Stimulated activated CD8-positive, alpha-beta memory T cell treated with anti-CD3 and anti-CD28 coated beads, Interleukin-2, amount 100 ng/mL, for 48 hours (primary cell): ENCODE measurements around the gene HDDC3.

Experiments used
- DNase-seq, 2 donors: peaks; one replicate each; pipeline ENCODE4 v3.0.0-alpha.2; 2020; ENCODE audit warnings: low read depth in 2 of 2

The HDDC3 gene

DNA sequence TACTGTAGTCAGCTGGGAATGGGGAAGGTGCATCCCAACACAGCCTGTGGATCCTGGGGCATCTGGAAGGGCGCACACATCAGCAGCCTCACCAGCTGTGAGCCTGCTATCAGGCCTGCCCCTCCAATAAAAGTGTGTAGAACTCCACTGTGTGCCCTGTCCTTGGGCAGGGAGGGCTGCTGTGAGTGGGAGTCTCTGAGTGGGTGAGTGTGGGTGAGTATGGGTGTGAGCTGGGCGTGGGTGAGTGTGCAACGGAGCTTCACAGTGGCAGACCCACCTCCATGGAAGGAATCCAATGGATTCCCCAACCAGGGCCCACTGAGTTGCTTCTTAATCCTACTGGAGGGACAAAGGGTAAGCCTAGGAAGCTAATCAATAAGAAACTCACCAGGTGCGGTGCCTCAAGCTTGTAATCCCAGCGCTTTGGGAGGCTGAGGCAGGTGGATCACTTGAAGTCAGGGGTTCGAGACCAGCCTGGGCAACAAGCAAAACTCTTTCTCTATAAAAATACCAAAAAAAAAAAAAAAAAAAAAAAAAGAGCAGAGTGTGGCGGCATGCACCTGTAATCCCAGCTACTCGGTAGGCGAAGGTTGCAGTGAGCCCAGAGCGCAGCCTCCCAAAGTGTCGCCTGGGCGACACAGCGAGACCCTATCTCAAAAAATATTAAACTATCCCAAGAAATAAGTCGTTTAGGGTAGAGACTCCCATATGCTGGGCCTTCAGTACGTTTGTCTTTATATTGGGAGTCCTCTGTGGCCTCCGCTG is 21.8 kb upstream of the HDDC3 start:
- DNase-seq = no peak

DNA sequence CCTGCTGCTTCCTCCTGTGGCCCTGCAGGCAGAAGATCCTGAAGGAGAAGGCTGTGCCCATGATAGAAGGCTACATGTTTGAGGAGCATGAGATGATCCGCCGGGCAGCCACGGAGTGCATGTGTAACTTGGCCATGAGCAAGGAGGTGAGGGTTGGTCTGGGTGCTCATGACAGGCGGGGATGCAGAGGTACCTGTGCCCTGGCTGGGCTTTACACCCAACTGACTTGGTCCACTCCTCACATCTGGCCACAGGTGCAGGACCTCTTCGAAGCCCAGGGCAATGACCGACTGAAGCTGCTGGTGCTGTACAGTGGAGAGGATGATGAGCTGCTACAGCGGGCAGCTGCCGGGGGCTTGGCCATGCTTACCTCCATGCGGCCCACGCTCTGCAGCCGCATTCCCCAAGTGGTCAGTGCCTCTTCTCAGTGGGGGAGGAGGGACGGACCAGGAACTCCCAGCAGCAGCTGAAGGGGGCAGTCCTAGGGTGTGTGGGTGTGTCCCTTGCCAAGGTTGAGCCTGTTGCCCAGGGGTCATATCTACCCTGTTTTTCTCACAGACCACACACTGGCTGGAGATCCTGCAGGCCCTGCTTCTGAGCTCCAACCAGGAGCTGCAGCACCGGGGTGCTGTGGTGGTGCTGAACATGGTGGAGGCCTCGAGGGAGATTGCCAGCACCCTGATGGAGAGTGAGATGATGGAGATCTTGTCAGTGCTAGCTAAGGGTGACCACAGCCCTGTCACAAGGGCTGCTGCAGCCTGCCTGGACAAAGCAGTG is 20.7 kb upstream of the HDDC3 start:
- DNase-seq = no peak

DNA sequence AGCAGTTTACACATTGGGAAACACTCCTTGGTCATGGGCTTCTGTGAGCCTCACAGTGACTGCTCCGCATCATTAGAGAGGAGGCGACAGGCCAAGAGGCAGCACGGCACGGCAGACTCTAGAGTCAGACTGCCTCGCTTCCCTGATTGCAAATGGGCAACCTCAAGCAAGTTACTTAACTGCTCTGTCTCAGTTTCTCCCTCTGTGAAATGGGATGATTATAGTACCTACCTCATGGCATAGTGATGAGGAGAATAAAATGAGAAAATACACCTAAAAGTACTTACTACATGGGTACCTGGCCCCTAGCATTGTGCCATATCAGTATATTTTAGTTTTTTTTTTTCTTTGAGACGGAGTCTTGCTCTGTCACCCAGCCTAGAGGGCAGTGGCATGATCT is 18.3 kb upstream of the HDDC3 start:
- no peak for DNase-seq

DNA sequence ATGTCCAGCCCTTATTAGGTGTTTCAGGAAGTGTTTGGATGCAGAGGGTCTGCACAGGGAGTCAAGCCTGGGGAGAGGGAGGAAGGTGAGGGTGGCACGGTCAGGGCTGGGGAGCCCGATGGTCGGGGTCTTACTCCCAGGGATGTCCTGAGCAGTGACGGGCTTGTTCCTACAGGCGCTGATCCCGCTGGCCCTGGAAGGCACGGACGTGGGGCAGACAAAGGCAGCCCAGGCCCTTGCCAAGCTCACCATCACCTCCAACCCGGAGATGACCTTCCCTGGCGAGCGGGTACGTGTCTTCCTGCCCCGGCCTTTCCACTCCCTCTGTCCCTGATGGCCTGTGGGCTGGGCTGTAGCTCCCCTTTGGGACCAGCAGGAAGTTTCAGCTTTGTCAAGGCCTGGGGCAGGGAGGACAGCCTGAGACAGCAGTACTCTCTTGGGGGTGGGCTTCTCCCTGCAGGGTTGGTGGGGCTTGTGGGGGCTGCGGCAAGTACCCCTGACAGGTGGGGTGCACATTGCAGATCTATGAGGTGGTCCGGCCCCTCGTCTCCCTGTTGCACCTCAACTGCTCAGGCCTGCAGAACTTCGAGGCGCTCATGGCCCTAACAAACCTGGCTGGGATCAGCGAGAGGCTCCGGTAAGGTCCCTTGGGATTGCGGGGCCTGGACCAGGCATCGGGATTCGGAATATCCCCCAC is 17.8 kb upstream of the HDDC3 start:
- no peak for DNase-seq

DNA sequence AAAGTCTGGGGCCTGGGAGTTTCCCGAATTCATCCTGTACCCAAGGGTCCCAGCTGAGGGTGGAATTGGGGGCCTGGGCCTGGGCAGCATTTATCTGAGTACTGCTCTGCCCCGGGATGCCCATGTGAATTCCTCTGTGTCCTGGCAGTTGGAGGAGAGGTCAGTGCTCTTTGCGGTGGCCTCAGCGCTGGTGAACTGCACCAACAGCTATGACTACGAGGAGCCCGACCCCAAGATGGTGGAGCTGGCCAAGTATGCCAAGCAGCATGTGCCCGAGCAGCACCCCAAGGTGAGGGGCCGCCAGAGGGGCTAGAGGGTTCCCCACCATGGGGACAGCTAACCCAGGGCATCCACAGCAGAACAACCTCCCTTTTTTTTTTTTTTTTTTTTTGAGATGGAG is 16.2 kb upstream of the HDDC3 start:
- no peak for DNase-seq

DNA sequence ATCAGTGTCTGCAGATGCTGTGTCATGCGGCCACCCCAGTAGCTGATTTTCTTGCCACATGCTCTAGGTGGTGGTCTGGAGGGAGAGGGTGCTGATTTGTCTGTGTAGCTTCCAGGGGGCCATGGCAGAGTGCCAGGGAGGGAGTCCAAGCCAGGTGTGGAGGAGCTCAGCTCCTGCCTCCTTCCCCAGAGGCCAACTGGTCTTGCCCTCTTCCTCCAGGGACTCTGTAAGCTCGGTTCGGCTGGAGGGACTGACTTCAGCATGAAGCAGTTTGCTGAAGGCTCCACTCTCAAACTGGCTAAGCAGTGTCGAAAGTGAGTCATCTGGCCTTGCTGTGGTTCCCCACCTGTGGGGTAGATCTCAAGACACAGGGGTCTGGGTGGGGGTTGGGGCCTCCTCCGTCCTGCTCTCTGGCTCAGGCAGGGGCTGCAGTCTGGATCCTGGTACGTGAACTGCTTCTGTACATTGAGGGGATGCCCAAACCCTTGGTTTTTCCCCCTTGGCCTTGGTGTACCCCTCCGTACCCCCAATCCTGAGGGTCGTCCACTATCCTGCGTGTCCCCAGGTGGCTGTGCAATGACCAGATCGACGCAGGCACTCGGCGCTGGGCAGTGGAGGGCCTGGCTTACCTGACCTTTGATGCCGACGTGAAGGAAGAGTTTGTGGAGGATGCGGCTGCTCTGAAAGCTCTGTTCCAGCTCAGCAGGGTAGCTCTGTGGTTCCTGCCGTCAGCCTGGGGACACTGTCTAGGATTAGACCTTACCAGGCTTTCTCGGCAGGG is 15.4 kb upstream of the HDDC3 start:
- DNase-seq = no peak

DNA sequence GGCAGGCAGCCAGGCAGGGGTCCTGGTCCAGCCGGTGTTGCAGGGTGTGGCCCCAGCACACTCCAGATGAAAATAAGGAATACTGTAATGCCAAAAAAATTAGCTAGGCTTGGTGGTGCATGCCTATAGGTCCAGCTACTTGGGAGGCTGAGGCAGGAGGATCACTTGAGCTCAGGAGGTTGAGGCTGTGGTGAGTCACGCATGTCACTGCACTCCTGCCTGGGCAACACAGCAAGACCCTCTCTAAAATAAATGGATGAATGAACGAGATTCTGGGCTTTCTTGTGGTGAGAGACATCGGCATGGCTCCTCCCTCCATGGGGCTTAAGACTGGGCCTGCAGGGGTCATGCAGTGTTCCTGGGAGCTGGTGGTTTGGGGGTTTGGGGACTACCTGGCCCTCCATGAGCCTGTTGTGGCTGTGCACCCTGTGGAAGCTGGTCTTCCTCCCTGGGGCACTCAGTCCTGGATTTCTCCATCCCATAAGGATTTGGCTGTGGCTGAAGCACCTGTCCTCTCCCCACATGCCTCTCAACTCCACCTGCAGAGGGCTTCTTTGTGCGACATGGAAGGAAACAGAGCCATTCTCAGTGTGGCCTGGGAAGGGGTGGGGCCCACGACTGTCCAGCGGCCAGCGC is 14.7 kb upstream of the HDDC3 start:
- DNase-seq = no peak

DNA sequence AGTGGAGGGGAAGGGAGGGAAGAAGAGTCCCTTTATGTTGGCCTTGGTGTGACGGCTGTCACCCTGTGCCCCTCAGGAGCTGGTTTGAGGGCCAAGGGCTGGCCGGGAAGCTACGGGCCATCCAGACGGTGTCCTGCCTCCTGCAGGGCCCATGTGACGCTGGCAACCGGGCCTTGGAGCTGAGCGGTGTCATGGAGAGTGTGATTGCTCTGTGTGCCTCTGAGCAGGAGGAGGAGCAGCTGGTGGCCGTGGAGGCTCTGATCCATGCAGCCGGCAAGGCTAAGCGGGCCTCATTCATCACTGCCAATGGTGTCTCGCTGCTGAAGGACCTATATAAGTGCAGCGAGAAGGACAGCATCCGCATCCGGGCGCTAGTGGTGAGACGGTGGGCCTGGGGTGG is 14.2 kb upstream of the HDDC3 start:
- DNase-seq = no peak

DNA sequence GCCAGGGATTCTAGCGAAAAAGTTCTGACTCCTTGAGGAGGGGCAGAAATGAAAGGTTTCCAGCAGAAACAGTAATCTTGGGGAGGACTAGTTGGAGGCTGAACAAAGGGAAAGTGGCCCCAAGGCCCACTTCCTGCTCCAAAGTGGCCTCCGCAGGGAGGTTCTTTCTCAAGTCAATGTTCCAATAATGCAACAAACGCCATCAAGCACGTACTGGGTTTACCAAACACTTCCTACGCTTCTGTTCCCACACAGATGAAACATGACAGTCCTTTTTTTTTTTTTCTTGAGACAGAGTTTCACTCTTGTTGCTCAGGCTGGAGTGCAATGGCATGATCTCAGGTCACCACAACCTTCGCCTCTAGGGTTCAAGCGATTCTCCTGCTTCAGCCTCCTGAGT is 12.7 kb upstream of the HDDC3 start:
- DNase-seq = no peak

DNA sequence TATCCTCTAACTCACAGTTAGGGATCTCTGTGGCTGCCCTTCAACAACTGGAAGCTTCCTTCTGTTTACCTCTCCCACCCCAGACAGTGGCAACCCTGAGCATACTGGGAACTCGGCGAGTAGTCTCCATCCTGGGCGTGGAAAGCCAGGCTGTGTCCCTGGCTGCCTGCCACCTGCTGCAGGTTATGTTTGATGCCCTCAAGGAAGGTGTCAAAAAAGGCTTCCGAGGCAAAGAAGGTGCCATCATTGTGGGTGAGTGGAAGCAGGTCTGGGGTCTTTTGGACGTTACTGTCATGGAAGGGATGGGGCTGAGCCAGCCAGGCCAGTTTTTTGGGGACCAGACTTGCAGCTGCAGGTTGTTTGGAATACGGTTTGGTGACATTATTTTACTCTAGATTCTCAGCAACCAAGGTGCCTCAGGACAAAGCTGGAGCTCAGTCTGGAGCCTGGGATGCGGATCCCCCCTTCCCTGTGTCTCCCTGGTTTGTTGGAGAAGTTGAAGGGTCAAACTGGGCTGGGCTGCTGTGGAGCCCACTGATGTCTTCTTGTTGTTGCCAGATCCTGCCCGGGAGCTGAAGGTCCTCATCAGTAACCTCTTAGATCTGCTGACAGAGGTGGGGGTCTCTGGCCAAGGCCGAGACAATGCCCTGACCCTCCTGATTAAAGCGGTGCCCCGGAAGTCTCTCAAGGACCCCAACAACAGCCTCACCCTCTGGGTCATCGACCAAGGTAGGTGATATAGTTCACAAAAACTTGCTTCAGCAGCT is 10.2 kb upstream of the HDDC3 start:
- no peak for DNase-seq

DNA sequence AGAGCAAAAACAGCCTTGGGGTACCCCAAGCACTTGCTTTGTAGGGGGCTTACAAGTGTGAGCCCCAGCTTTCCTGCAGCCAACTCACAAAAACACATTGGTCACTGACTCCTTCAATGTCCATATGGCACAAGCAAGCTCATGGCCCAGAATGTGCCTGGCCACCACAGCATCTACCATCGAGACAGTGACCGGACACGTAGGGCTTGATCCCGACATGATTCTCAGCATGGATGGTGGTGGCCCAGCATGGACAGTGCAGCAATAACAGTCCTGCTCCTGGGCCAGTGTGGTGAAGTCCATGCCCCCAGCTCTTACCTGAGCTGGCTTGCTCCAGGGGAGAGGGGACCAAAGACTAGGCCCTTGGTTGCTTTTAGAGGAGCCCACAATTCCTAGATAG is 8.7 kb upstream of the HDDC3 start:
- DNase-seq = no peak

DNA sequence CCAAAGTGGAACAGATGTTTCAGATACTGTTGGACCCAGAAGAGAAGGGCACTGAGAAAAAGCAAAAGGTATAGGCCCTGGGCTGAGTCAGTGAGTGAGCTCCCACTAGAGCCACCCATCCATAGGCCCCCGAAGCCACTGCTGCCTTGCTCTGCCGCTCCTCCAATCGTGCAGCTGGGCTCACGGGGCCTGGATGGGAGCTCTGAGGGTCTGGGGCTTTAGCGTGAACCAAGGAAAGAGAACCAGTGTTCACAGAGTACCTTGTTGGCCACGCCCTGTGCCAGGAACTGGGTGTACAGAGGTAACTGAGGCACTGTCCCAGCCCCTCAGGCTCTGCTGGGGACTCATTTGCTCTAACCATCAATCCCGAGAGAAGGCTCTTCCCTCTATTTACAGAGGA is 7.4 kb upstream of the HDDC3 start:
- DNase-seq = no peak

DNA sequence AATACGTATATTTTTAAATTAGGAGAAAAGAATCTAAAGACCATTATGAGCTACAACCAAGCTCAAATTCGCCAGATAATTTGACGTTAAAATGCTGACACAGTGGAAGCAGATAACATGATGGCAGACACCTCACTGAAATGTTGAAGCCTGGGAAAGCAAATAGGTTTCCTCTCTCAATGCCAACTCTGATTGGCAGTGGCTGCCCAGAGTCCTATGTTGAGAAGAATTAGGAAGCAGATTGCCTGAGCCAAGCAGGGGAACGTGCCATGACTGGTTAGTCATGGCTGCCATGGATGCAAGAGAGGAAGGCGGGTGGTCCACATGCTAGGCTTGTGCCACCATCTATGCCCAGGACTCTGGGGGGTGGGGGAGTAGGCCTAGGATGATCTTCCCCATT is 5.9 kb upstream of the HDDC3 start:
- no peak for DNase-seq

DNA sequence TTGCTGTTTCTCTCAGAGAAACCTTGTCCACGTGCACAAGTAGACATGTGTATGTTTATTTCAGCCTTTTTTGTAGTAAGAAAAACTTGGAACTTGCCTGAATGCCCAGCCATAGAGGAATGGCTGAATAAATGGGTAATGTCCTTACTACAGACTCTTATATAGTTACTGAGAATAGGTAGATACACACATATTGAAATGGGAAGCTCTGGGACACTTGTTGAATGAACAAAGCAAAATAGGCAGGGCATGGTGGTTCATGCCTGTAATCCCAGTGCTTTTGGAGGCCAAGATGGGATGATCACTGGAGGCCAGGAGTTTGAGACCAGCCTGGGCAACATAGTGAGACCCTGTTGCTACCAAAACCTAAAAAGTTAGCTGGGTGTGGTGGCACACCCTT is 4.5 kb upstream of the HDDC3 start:
- no peak for DNase-seq

DNA sequence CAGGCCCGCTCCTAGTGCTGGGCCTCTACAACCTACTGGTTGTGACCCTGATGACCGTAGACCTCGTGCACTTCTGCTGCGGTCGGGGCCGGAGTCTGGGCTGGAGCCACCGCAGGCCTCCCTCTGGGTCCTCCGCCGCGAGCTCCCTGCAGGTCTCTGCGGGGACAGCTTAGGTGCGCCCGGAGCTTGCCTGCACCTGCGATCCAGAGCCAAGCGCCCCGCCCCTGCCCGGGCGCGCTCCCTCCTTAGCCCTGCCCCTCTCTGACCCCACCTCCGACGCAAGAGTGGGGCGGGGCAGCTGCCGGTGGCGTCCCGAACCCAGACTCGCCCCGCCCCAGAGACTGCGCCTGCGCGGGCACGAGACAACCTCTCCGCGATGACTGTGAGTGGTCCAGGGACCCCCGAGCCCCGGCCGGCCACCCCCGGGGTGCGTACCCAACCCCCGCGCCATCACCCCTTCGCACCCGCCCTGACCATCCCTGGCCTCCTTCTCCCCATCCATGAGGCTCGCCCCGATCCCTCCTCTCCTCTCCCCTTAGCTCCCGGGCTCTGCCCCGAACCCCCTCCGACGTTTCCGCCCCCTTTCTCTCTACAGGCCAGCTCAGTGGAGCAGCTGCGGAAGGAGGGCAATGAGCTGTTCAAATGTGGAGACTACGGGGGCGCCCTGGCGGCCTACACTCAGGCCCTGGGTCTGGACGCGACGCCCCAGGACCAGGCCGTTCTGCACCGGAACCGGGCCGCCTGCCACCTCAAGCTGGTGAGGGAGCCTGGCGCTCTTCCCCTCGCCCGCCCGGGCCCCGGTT is 2.8 kb upstream of the HDDC3 start, which contains the start of gene UNC45A:
UNC45A (plus strand) TSS at position 337 of the 803 bp plus-strand sequence; CDS start at position 377, 40 bp downstream.
- DNase-seq = peak; percentile 94 to 98

DNA sequence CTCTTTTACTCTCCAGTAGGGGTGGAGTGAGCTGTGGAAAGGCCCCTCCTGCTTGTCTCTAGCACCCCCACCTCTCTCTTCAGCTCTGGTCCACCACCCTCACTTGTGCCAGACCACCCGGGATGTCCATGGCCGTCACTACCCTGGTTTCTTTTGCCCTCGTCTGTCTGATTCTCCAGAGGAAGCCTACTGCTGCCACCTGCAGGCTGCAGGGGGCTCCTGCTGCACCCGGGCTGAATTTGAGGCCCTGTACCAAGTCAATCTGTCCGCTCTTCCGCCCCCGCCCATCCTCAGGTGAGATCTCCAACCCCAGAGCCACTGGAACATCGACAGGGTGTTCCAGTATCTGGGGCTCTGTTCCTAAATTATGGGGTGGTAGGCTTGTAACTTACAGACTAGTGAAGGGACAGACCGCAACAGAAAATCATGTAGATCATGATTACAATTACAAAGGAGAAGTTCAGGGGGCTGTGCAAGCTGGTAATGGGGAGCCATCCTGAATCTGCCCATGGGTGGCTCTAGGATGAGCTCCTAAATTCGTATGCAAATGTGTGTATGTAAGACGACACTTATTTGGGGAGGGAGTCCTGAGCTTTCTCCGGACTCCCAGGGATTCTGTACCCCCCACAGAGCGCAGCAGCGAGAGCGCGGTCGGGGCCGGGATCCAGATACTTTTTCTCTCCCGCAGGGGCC is 2.1 kb upstream of the HDDC3 start:
- peak; percentile 78 to 88 for DNase-seq

DNA sequence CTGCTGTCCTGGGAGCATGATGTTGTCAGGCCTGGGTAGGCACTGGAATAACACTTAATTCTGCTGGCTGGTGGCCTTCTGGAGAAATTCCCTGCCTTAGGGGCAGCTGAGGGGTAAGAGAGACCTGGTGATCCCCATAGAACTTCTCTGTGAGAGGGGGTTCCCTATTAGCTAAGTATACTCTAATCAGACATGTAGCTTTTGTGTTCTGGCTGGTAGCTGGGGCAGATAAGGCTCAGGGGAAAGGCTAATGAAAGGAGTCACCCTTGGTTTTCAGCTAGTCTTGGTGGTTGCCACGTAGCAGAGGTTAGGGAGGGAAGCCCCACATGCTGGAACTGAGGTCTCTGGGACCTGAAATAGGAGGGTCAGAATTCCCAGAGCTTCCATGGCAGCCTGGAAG is 952 bp upstream of the HDDC3 start:
- no peak for DNase-seq

DNA sequence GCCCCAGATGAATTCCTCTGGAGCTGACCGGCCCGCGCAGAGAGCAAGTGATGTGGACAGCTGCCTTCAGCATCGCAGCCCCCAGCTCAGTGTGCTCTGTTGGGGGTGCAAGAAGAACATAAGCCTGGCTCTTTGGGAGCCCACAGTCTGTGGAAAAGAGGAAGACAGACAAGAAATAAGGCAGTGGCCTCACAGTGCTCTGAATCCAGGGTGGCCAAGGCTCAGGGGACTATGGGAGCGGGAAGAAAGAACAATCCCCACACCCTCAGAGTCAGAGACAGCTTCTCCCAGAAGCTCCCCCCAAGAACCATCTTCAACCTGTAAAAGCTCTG is 277 bp upstream of the HDDC3 start:
- no peak for DNase-seq

DNA sequence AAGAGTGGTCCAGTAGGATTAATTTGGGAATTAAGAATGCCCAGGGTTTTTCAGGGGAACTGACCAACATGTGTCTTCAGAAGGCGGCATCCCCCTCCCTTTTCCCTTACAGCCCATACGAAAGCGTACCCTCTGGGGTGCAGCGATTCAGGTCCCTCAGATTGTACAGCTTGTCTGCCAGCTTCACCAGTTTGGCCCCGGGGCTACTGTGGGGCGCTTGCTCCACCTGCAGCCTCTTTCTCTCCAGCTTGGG is 848 bp downstream of the HDDC3 start:
- no peak for DNase-seq
